DMS79 treated with DMSO at 0.1 percent for 48 hours (cell line): ENCODE results near the gene MYH4.

Experiments used
- DNase-seq: peaks from one replicate; lab custom pipeline; 2025; lab: John Stamatoyannopoulos, UW

Gene MYH4

DNA sequence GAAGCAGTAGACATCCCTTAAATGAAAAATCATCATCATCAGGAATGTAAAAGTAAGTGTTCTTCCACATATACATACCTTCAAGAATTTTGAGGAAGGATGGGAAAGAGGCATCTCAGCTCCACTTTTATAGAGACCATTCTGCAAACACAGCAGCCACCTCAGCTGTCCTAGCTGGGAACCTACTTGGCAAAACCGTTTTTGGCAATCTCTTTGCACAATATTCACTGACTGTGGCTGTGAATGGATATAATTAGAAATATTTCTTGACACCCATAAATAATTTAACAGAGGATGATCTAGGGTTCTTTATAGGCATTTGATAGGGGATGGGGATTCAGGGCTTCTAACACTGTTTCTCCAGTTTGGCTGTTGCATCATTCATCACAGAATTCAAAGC lies at the start of gene MYH4:
Gene MYH4, minus strand, starts transcription at position 101 of the 400 bp plus-strand sequence. CDS start 2,814 bp downstream, outside the sequence.
- DNase-seq = no peak

DNA sequence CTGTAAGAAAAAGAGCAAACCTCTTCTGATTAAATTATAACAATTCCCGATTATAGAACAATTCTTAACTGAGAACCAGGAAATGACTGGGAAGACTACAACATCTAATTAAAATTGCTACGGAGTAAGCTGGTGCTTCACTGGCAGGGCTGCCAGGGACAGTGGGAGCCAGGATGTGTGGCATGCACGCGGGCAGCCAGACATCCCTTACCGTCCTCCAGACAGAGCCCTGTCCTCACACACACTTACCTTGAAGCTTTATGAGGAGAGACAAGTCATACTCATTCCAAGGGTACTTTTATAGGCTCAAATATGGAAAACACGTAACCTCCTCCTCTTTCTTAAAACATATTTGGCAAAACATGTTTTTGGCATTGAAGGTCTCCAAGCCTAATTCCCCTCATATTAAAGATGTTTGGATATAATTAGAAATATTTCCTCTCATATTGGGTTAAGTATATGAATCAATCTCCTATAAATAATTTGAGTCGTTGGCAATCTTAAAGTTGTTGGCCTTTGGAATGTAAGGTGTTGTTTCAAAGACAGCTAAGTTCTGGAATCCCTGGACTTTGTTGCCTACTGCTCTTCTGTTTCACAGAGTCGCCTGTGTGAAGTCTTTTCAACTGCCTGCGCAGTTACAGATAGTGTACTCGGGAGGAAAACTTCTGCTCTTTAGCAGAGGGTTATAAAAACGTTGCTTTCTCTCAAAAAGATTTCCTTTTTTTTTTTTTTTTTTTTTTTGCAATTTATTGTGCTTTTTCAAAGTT lies 49.1 kb upstream of the MYH4 start, which contains the start of gene MYH1:
Gene MYH1, minus strand, starts transcription at position 272 of the 767 bp plus-strand sequence. CDS start 1,900 bp downstream, outside the sequence.
- no peak for DNase-seq

DNA sequence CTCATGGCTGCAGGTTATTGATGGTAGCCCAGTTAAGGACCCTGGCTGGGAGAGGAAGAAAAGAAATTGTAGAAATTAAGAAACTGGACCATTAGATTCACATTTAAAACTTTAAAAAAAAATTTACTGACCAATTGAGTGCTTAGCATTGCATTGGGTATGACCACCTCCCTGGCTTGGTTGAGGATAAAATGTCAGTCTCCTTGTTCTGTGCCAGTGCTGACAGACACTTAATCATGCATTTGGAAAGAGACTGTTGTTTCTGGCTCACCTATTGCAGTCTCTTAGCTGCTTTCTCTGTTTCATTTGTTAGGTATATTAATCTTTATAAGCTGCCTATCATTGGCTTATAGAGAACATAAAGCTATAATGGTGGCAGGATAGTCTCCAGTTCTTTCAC lies 47.3 kb upstream of the MYH4 start:
- no peak for DNase-seq

DNA sequence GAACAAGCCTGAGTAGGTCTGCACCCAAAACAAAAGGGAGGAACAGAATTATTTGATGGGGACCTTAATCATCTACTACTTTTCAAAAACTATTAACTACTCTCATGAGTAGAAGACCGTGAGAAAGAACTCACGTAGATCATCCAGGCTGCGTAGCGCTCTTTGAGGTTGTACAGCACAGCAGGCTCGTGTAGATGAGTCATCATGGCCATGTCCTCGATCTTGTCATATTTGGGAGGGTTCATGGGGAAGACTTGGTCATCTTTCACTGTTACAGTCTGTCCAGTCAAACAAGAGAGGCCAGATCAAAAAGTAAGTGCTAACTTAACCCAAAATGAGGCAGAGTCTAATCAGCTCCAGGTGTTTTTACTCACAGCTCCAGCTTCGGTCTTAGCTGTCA lies 46.7 kb upstream of the MYH4 start:
- DNase-seq = no peak

DNA sequence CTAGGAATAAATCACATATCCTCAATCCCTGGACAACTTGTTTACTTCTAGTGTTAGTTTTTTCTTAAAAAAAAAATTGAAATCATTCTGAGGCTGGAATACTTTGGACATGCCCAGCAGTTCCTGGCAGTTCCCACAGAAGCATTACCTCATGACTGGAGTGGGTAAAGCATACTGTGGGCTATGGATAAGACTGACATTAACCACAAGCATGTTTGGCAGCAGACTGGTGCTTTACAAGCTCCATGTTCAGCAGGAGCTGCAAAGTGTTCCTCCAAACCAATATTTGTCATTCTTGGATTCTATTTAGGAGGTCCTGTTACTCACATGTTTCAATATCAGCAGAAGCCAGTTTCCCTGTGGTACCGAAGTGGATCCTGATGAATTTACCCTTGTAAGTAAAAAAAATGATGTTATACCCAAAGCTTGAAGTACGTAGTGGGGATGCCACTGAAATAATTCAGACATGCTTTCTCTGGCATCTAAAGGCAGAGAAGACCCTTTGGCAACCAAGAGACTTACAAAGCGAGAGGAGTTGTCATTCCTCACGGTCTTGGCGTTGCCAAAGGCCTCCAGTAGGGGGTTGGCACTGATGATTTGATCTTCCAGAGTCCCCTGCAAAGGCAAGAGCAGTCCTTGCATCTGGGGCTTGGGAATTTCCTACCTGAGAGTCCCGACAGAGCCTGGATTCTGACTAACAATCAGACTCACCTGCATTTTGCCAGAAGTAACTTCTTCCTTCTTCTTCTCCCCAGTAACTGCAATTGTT lies 44.1 kb upstream of the MYH4 start:
- no peak for DNase-seq

DNA sequence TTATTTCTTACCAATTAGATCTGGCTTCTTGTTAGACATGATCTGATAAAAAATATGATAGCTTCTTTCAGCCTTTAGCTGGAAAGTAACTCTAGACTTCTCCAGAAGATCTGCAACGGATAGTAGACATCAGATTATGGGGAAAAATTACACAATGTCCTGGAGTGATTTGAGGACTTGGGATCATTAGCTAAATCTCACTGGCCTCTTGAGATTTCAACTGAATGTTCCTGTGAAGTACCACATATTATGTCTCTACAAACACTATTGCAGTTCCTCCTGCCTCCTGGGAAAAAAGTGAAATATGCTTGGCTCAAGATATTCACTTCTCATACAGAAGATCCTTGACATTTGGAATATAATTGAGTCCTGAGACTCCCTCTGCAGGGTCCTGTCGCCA lies 43.5 kb upstream of the MYH4 start:
- DNase-seq = no peak

DNA sequence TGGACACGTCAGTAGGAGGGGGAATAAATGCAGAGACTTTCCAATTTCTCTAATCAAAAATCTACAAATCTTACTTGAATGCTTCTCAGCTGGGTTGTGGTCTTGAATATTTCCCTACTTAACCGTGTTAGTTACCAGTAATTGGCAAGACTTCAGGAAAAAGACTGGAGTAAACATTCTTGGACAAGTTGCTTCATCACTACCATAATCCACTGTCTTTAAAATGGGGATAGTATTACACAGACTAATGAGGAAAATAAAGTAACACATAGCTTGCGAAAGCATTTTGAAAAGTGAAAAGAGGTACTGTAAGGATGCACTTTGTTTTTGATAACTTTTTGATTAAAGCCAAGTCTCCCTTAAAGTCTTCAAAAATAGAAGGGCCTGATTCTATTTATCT lies 30.6 kb upstream of the MYH4 start:
- no peak for DNase-seq

DNA sequence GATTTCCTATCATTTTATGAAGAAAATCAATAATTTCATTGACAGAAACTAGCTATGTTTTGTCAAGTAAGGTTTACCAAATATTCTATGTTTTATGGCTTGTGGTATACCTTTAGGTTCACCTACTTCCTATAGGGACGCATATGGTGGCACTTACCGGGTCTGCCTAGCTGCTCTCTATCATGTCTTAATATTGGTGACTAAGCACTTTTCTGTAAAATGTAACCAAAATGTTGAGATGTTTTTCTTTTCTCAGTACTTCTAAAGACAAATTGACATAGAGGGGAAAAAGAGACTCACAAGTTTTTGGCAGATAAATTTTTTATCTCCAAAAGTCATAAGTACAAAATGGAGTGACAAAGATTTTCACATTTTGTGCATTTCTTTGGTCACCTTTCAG lies 22.6 kb upstream of the MYH4 start:
- no peak for DNase-seq

DNA sequence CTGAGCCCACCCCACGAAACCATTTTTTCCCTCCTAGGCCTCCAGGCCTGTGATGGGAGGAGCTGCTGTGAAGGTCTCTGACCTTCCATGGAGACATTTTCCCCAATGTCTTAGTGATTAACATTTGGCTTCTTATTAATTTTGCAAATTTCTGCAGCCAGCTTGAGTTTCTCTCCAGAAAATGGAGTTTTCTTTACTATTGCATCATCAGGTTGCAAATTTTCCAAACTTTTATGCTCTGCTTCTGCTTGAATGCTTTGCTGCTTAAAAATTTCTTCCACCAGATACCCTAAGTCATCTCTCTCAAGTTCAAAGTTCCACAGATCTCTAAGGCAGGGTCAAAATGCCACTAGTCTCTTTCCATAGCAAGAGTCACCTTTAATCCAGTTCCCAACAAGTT lies 12.9 kb upstream of the MYH4 start:
- DNase-seq = no peak

DNA sequence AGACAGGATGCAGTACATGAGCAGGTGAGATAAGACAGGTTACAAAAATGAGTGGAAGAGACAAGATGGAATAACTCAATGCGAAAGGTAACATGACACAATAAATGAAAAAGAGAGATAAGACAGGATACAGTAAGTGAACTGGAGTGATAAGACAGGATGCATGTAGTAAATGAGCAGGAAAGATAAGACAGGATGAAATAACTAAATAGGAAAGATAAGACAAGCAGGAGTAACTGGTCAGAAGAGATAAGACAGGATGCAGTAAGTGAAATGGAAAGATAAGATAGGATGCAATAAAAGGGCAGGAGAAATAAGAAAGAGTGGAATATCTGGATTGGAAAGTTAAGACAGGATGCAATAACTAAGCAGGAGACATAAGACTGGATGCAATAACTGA lies 8.3 kb upstream of the MYH4 start:
- no peak for DNase-seq

DNA sequence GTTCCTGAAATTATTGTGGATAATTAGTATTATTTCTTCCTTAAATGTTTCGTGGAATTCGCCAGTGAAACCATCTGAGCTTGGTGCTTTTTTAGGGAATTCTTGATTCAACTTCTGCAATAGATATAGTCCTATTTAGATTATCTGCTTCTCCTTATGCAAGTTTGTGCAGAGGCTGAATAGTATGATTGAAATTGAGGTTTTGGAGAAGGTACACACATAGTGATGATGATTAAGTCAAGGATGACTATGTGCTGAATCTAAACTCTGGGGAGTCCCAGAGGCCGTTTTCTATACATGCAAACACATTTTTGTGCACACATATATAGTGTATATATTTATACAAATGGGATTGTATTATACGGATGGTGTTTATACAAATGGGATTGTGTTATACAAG lies 5.2 kb upstream of the MYH4 start:
- DNase-seq = no peak

DNA sequence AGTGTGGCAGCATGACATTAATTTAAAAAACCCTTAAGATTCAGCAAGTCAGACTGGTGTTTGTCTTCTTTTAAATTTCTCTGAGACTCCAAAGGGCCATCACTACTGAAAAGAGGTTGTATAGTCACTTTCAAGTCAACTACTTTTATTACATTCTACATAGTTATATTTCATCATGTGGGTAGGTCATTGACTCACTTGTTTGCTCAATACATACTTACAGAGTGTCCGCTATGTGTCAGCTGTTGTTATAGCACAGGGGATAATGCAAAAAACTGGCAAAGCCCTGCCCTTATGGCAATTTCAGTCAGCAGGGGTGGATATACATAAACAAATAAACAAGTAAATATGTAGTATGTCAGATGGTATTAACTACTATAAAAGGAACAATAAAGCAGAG lies 2.5 kb upstream of the MYH4 start:
- DNase-seq = no peak

DNA sequence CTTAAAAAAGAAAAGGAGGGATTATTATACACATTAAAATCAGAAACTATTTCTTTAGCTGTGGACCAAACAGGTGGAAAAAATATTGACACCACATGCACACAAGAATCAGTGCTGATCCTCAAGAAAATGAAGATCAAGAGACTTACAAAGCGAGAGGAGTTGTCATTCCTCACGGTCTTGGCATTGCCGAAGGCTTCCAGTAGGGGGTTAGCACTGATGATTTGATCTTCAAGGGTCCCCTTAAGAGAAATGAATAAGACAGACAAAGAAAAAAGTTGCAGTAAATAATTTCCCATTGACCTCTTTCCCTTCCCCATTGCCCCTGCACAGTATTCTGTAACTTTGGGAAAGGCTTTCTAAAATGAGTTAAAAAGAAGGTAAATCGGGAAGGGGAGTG lies 6.0 kb downstream of the MYH4 start:
- DNase-seq = no peak

DNA sequence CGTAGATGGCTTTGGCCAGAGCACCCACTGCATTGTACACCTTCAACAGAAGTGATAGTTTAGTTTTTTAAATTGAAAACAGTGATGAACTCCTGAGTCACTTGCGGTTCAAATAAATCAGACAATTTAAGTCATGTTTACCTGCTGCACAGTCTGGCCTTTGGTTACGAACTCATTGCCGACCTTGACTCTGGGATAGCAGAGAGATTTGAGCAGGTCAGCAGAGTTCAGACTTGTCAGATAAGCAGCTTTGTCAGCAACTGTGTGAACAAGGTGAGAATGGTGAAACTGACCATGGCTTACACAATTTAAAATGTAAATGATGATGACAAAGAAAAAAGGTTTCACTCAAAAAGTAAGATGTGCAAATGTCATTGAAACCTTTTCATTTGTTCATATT lies 9.3 kb downstream of the MYH4 start:
- DNase-seq = no peak

DNA sequence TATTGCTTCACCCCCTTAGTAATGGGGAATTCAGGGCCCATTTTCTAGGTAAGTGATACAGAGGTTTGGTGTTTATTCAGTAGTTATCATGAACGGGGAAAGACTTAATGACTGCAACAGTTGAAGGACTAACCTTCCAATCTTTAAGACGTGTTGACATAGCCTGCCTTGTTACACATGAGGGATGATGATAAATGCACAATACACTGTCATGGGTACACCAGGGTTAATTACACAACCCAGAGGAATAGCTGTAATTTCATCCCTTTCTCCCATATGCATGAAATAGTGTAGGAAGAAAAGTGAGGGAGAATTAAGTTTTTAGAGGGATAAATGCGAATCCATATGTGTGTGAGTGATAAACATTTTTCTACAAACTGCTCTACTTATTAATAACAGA lies 10.7 kb downstream of the MYH4 start:
- no peak for DNase-seq

DNA sequence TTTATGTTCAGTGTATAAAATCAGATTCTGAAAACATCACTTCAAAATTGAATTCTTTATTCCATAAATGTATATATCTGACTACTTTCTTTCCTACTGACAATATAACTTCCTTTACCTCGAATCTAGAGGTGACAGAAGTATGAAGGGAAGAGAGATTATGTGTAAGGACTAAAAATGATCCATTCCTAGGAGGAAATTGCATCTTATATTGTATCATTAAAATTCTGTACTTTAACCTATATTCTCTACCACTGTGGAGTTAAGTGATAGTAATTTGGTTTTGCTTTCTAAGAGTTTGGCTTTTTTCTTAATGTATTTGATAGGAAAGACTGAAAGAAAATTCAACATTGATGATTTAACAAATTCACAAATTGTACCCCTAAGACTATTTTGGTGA lies 11.4 kb downstream of the MYH4 start:
- no peak for DNase-seq

DNA sequence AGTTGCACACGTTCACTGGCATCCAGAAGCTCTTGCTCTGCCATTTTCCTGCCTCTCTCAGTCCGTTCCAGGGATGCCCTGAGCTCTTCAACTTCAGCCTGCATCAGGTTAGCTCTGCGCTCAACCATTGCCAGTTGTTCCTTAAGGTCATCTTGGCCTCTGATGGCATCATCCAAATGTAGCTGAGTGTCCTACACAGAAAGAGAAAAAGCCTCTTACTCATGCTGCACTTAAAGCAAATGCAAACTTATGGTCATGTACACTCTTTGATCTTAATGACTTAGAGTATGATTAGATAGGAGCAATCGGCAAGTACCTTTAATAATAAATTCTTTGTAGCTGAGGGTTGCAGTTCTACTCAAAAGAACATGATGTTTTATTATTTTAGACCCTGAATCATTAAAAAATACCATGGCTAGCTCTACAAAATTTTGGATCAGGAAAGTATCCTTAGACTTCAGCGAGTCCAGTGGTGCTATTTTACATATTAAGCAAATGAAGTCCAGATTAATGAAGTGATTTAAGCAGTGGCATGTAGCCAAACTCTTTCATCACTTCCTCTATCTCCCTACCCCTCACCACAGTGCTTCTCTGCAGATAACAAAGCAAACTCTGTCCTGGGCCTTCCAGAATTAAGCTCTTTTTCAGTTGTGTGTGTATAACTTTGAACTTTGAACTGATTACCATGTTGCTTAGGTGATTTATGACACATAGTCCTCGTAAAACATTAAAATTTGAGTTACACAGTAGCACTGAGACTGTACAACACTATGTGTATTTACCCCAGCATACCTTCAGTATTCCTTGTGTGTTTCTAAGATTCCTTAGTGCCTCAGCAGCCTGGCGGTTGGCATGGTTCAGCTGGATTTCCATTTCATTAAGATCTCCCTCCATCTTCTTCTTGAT lies 22.1 kb downstream of the MYH4 start:
- no peak for DNase-seq

DNA sequence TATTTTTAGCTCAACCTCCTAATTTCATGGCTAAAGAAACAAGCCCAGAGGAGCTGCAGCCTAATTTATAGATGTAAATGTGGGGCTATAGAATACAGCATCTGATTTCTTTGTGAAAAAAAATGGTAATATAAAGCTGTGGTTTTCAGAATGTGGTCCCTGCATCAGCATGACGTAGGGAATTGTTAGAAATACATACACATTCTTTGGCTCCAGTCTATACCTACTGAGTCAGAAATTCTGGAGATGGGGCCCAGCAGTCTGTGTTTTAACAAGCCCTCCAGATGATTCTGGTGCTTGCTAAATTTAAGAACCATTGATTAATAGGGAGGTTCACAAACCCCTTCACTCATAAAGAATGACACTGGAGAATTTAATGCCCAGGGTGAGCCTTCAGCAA lies 29.5 kb downstream of the MYH4 start:
- no peak for DNase-seq

DNA sequence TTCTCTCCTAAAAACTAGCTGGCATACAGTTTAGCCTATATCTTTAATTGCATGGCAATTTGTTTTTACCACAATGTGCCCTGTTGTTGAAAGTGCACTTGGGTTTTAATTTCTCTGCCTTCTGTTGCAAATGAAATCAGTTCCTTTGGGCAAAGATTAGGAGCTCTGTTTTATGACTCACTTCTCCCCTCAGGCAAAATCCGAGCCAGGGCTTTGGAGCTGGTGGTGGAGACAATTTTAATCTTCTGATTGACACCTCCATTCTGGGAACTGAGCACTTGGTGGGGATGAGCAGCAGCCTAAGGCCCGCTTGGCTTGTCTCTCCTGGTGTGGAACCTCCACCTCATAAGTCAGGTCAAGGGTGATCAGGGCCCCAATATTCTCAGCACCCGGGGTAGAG lies 34.3 kb downstream of the MYH4 start:
- no peak for DNase-seq

DNA sequence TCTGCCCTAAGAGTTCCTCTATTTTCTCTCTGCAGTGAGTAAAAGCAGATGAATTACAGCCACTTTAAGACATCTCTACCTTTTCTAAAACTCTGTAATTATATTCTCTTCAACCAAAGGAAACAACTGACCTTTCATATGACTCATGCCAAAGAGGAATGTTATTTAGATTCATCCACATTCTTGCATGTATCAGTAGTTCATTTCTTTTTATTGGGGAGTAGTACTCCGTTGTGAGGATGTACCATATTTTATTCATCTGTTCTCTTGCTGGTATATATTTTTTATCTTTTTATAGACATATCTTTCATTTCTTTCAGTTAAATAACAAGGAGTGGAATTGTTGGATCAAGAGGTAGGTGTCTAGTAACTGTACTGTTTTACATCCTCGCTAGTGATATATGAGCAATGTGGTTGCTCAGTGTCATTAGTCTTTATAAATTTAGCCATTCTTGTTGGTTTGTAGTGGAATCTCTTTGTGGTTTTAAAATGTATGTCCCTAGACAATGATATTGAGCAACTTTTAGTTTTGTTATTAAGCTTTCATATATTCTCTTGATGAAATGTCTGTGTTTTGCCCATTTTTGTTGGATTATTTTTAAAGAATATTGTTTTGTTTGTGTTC lies 39.8 kb downstream of the MYH4 start:
- DNase-seq = no peak

DNA sequence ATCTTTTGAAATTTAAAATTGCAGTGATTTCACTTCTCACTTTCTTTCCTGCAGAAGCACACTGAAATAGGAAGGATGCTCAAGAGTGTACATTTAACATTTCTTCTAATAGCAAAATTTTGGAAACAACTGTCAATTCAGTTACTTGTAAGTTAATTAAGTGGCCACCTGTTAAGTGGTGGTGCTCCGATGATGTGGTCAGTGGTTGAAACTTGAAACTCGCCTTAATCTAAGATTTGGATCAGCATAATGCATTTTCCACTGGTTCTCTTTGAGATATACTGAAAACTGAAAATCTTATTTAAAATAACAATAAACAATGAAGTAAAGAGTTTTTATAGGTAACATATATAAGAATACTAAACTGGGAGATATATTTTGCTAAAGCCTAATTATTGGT lies 40.6 kb downstream of the MYH4 start:
- no peak for DNase-seq
